HG03039 (cell line): ENCODE results near the gene ARHGAP25.

ENCODE experiments used
- ATAC-seq: cut with Tn5 transposase; IDR thresholded peaks from one replicate; pipeline ENCODE4 v1.9.1; 2021; ENCODE audit warnings: mild to moderate bottlenecking, moderate library complexity; ENCODE audit not compliant: unreplicated experiment

The ARHGAP25 gene

GRCh38 chr2:68855550-68855949, 120.9 kb downstream of the ARHGAP25 start:
- ATAC-seq: no peak

GRCh38 chr2:68857202-68857845, 122.7 kb downstream of the ARHGAP25 start:
- no peak for ATAC-seq

GRCh38 chr2:68857855-68858456, 123.3 kb downstream of the ARHGAP25 start:
- ATAC-seq: no peak

- no peak for ATAC-seq
These were observed 125.5 kb downstream of the ARHGAP25 start for GRCh38 chr2:68860111-68860510.

GRCh38 chr2:68861330-68861729, 126.7 kb downstream of the ARHGAP25 start:
- no peak for ATAC-seq

DNA sequence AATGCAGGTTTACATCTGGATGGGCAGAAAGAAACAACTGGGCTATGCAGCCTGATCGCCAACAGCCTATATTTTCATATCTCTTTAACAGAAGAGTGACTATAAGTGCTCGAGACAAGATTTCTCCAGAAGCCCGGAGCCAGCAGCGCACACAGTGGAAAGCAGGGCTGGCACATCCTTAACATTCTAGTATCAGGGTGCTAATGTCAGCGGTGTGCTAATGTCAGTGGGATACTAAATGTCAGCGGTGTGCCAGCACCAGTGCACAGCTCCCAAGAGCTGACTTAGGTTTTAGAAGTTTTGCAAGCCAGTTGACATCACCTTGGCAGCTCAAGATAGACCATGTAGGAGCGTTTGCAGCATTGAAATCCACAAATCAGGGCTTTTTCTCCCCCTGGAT, 128.3 kb downstream of the ARHGAP25 start:
- no peak for ATAC-seq

DNA sequence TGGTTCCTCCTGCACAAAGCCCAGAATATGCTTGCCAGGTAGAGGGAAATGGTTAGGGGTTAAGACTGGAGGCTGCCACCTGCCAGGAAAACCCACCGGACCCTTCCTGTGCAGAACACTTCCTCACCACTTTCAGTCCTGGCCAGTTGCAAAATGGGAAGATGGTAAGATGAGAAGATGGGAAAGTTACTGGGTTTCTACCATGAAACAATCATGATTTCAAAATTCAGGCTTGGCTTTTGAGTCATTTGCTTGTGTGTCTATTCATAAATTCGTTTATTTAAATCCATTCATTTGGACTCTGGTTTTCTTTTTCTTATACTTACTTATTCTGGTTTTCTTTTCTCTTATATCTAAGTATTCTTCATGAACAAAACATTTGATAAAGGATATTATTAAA, 129.4 kb downstream of the ARHGAP25 start:
- no peak for ATAC-seq

DNA sequence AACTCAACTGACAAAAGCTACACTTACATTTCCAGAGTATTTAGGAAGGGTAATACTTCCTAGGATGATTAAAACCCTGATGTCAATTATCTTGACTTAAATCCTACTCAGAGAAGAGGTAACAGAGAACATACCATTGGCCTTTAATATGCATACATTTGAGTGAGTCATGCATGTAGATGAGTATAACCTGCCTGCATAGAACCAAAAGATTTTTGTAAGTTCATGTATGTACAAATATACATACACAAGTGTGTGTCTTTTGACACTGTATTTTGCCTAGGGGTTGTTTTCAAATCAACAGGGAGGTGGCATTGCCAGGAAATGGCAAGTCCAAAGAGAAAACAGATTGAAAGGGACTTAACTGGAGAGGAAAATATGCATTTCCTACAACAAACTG, 130.5 kb downstream of the ARHGAP25 start:
- no peak for ATAC-seq

DNA sequence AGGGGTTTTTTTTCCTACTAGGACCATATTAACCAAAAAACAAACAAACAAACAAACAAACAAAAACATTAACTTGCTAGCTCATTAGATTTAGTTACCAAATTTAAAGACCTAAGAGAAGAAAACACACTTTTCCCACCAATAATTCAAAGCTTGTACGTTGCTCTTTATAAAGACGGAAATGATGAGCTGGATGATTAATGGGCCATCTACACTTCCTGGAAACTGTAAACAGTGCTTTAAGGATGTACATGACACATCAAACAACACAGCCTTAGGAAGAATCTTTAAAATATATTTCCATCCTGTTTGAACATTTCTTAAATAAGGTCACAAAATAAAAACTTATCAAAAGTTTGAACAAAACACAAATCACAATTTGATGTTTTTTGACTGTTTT, 135.6 kb downstream of the ARHGAP25 start:
- no peak for ATAC-seq

GRCh38 chr2:68871159-68871764, 136.7 kb downstream of the ARHGAP25 start, which contains the start of gene BMP10:
TSS of gene BMP10 (minus strand) at chr2:68871397. CDS start at chr2:68871358, 39 bp downstream.
- no peak for ATAC-seq
